Stomach (tissue), 4 donors: Measurements from ENCODE around the gene NEDD4L.

Experiments
- POLR2A ChIP-seq, 4 donors: fragments of 450-650 bp; IDR thresholded peaks; one replicate each; pipeline ENCODE4 v1.6.1; 2016; ENCODE audit warnings: antibody characterized with exemption in 4 of 4, control low read depth in 2 of 4, mild to moderate bottlenecking in 1 of 4, moderate library complexity in 1 of 4
- POLR2AphosphoS5 ChIP-seq, 3 donors: sonication (generic); formaldehyde crosslinking; IDR thresholded peaks; one replicate each; pipeline ENCODE4 v1.6.1; 2016; ENCODE audit warnings: antibody characterized with exemption in 3 of 3
- TF ChIP-seq, protein P1 (sequence below), 7 experiments: fragments of 450-650 bp in 4 of 7; fragments of 200-600 bp in 3 of 7; sonication (generic) in 3 of 7; IDR thresholded peaks; one replicate each; pipeline ENCODE4 v1.5.1; 2016 to 2019; ENCODE audit warnings: antibody characterized with exemption in 7 of 7, control low read depth in 2 of 7, mild to moderate bottlenecking in 1 of 7

DNA sequence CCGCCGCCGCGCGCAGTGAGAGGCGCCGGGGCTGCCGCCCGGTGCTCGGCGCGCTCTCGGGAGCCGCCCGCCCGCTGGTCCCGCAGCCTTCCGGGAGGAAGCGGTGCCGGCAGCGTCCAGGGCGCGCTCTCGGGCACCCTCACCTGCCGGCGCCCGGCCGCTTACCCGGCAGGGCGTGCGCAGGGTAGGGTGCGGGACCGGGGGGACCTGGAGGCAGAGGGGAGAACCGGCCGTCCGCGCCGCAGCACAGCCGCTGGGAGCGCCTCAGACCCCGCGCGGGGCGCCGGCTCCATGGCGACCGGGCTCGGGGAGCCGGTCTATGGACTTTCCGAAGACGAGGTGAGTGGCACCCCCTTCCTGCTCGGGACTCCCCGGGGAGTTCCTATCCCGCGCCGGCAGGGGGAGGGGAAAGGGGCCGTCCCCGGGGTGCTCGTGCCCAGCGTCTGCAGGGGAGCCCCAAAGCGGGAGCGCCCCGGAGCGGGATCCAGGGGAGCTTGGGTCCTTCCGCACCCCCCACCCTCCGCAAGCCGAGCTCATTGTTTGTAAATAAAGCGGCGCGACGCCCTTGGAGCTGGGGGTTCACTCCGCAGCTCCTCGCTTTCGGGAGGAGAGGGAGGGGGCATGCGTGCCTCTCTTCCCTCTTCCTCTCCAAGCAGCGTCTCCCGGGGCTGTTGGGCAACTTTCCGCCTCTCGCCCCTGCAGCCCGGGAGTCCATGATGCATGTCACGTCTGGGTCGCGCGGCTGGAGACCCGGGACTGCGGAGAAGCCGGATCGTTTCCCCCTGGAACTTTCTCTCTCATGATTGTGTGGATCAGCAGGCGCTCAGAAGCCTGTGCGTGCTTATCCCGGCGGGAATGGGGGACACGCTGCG lies 580 bp downstream of the NEDD4L start:
- TF ChIP-seq POLR2AphosphoS5 (IDR thresholded peaks at IDR 0.05) (no peak), POLR2A (IDR thresholded peaks at IDR 0.05) (no peak)
- TF ChIP-seq, protein P1, sequence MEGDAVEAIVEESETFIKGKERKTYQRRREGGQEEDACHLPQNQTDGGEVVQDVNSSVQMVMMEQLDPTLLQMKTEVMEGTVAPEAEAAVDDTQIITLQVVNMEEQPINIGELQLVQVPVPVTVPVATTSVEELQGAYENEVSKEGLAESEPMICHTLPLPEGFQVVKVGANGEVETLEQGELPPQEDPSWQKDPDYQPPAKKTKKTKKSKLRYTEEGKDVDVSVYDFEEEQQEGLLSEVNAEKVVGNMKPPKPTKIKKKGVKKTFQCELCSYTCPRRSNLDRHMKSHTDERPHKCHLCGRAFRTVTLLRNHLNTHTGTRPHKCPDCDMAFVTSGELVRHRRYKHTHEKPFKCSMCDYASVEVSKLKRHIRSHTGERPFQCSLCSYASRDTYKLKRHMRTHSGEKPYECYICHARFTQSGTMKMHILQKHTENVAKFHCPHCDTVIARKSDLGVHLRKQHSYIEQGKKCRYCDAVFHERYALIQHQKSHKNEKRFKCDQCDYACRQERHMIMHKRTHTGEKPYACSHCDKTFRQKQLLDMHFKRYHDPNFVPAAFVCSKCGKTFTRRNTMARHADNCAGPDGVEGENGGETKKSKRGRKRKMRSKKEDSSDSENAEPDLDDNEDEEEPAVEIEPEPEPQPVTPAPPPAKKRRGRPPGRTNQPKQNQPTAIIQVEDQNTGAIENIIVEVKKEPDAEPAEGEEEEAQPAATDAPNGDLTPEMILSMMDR (IDR thresholded peaks at IDR 0.05): no peak
